ENCODE data around the gene PGC. TPM values are rescaled to one million over a fixed set of nuclear protein-coding genes. Genes with fewer than 3 reads are reported as not detected.

PGC gene
- polyA plus RNA-seq, 1 donor, result not detected

DNA sequence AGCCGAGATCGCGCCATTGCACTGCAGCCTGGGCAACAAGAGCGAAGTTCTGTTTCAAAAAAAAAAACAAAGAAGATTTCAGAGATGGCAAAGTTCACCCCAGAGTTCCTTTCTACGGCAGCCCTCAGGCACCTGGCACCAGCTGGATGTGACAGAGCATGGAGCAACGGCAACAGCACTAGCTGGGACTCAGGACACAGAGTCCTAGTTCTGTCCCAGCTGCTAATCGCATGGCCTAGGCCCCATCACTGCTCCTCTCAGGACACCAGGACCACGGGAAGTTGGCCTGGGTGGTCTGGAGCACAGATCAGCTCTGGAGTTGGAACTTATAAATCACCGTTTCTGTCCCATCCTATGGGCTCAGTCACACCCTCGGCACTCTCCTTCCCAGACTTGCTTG, 1.1 kb downstream of the PGC start:
- DNase-seq, result no peak

DNA sequence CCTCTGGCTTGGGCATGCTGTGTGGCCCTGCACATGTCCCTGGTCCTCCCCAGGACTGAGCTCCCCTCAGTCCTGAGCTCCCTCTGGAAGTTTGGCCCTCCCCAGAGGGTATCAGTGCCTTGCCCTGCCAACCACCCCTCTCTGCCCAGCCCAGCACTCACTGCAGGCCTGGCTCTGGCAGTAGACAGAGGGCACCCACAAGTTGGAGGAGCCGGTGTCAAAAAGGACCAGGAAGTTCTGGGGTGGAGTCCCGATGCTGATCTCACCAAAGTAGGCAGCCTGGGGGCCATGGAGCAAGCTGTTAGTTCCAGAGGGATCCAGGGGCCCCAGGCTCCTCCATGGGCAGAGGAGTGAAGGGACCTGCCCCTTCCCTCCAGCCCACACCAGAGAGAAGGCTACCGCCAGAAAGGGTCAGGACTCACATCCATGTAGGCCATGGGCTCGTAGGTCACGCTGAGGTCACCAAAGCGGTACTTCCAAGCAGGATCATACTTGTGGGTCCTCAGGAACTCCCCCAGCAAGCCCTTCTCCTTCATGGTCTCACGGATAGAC, 2.9 kb downstream of the PGC start:
- no peak for DNase-seq

DNA sequence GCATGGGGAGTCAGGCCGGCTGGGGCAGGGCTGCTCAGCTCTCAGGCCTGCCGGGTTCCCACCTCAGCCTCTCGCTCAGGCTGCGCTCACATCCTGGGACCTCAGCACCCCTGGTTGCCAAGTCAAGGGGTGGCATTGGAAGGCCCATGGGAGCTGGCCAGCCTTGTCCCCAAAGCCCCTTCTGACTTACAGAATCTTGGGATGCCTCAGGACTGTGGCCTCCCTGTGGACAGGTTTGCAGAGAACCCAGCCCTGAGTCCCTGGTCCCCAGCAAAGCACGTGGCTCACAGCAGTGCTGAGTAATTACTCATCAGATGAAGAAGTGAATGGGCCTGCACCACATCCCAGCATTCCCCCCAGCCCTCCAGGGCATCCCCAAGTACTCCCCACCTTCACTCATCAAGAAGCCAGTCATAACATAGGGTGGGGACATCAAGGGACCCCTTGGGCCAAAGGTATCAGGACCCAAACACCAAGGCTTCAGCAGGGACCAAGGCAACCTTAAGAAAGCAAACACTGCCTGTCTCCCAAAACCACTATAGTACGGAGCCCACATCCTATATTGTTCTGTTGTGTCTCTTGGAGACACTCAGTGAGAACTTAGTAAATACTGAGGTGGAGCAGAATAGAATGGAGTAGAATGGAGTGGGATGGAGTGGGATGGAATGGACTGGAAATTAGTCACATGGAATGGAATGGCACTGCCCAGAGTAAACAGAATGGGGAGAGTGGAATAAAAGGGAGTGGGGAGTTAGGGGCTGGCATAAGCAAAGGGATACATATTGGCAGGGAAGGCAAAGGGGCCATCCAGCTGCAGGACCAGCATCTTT, 3.6 kb downstream of the PGC start:
- DNase-seq, result no peak

DNA sequence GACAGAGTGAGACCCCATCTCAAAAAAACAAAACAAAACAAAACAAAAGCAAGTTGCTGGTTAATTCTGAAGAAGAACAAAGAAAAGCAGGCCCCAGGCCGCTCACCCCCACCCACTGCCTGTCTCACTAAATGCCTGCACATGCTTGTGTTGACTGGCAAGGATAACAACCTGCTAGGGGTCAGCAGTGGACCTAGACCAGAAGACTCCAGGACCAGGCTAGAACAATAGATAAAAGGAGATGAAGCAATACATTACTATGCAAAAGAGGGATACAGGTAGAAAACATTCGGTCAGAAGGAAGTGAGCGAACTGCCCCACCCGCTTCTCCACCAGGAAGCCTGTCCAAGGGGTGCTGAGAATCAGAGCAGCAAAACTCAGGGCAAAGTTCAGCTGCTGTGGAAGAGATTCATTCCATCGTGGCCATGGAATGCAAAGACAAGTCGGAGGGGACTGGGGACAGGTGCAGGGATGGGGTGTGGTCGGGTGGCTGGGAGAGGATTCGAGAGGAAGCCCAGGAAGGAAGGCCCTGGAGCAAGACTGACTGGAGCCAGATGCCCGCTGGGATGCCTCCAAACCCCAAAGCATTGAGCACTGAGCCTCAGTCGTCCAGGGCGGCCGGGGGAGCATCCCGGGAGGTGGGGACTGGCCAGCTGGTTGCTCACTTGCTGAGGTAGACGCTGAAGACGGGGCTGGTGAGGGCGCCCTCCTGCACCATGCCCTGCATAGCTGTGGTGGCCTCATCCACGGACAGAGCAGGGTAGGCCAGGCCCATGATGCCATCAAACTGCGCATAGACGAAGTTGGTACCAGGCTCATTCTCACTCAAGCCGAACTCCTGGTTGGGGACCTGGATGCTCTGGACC, 5.3 kb downstream of the PGC start:
- DNase-seq, result no peak

DNA sequence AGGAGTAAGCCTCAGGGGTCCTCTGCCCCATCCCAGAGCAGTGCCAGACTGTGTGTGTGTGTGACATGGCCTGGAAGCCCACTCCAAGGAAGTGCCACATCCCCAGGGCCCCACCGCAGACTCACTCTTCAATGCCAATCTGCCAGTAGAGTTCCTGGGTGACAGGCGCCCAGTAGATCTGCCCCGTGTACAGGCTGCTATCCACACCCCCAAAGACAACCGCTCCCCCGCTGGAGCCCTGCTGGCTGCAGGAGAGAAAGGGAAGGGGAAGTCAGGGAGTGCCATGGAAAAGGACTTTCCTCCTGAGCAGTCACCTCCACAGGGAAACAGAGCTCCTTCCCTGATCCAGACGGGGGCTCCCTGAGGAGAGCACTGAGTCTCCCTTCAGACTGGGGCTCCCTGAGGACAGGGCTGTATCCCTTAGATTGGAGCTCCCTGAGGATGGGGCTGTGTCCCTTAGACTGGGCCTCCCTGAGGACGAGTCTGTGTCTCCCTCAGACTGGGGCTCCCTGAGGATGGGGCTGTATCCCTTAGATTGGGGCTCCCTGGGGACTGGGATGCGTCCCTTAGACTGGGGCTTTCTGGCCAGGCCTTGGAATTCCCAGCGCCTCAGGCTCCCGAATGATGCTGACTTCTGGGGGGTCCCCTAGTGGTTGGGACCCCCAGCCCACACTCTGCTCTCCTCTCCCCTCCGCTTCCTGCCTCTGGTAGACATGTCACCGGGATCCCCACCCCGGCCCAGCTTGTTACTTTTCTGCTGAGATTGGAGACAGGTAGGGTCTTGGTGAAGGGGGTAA, 6.6 kb downstream of the PGC start:
- no peak for DNase-seq

DNA sequence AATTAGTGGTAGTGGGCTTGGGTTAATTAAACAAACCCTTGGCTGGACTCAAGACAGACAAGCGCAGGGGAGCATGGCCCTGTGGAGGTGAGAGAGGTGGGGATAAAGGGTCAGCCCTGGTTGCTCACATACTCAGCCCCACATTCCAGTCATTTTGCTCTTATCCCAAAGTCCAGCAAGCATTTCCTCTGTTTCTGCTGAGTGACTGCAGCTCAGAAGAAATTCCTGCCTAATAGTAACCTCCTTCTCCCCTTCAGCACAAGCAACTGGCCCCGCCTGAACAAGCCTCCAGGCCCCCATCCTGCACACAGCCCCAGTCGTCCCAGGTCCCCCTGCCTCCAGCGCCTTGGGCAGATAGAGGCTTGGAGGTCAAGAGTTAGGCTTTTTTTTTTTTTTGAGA, 8.2 kb downstream of the PGC start:
- DNase-seq, result no peak

DNA sequence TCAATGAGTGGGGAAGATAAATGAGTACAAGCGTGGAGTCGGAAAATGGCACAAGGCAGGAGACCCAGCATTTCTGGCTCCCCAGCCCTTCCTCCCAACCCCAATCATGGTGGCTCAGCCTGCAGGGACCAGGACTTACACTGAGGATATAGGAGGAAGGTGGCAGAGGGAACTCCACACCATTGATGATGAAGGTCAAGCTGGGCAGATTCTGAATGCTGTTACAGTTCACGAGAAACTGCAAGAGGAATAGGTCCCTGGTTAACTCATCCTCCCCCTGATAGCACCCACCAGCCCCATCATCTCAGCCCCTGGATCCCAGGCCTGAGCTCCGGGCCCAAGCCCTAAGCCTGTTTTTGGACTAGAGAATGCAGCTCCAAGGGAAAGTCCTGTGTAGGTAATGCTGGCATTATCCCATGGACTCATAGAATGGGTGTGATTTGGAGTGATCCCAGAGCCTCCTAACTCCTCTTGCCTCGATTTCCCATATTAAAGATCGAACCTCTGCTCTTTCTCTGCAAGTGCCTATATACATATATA, 9.5 kb downstream of the PGC start:
- DNase-seq, result no peak

DNA sequence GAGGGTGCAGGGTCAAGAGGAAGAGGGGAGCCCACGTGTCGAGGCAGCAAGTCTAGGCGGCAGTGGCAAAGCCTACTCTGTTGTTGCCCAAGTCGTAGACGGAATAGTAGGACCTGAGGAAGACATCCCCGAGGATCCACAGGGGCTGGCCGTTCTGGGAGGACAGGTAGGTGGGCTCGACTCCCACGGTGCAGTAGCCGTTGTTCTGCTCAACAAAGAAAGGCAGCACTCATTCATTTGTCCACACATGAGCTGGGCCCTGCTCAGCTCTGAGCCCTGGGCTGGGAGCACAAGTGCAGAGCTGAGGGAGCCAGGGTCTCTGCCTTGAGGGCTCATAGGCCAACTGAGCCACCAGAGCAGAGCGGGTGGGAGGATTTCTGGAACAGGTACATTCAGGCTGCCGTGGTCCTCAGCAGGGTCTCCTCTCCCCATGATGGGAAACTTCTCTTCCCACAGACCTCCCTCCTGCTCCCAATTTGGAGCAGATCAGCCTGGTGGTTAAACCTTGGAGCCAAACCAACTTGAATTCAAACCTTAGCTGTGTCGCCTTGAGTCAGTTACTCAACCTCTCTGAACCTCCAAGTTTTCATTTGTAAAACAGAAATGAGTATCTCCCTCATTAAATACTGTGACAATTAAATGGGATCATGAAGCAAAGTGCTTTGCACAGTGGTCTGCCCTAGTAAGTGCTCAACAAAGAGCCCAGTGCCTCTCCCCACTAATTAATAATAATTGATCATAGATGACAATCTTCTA, 10.2 kb downstream of the PGC start:
- no peak for DNase-seq

DNA sequence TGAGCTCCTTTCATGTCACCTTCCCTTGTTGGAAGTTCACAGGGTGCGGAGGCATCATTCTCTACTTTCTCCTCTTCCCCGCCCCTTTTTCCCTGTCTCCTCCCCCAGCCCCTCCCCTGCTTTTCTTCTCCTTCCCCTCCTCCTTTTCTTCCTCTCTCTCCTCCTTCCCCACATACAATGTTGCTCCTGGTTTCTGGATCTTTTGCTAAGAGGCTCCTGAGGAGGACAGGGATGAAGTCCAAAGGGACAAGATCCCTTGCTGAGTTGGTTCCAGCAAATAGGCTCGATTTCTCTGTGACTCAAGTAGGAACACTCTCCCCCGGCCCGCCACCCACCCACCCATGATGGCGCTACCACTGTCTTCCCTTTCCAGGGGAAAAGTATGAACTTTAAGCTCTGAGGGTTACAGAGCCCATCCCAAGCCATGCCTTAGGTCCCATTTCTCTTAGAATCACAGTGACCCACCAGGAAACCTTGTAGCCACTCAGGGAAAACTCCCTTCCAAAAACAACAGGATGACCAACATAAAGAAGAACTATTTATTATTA, 10.9 kb downstream of the PGC start:
- DNase-seq, result no peak

DNA sequence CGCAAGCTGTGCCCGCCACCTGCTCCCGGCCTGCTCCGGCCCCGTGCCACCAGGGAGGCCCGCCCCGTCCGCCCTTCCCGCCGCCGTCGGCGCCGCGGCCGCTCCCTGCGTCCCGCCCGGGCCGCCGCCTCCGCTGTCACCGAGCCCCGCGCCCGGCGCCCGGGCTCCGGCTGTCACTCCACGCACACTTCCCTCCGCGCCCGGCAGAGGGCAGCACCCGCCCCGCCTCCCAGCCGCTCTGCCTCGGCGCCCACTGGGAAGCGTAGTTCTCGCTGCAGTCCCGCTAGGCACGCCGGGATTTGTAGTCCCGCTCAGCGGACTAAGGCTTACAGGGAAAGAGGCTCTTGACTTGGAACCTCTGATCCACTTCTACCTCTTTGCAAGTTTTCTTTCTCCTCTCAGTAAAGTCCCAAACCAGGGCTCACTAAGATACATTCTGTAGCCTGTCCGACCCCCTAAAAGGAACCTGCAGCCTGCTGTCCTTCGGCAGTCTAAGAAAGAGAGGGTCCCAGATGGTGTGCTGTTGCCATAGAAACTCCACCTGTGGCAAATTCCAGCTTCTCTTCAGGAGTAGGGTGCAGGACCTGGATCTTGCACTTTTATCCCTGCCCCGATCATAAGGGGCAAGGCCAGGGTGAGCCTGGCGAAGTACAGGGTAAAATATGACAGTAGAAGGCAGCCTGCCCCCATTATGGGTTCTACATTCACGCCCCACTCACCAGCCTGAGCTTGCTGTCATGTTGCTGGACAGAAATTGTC, 11.6 kb downstream of the PGC start, which contains the start of gene TFEB:
TSS of gene TFEB (minus strand) at position 182 of the 759 bp plus-strand sequence. CDS start 44,395 bp downstream, outside the sequence.
- peak; percentile 90 for DNase-seq

DNA sequence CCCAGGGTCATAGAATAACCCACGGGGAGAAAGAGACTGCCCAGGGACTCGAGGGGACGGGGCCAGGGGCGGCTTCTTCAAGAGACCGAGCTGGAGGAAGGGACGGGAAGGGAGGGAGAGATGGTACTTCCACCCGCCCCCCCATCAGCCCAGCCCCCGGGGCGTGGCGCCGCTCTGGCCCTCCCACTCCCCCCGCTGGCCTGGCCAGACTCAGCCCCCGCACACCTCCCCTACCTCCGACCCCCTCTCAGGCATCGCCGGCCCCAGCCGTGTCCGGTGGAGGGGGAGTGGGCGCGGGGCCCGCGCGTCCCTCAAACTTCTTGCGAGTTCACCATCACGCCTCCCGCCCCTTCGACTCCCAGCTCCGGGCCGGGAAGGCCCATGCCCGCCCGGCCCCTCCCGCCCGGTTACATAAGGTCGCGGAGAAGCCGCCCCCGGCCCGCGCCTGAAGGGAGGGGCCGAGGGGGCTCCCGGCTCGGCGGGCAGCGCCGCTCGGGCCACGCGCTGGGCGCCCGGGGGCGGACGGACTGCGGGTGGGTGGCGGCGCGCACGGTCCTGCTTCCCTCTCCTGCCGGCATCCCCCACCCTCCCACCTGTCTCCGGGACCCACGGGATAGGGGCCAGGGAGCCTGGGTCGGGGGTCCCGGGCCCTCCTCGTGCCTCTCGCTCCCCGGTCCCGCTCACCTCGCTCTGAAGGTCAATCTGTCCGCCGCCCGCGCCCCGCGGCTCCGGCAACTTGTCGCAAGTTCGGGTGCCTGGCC, 12.4 kb downstream of the PGC start:
- DNase-seq, result peak; percentile 73

DNA sequence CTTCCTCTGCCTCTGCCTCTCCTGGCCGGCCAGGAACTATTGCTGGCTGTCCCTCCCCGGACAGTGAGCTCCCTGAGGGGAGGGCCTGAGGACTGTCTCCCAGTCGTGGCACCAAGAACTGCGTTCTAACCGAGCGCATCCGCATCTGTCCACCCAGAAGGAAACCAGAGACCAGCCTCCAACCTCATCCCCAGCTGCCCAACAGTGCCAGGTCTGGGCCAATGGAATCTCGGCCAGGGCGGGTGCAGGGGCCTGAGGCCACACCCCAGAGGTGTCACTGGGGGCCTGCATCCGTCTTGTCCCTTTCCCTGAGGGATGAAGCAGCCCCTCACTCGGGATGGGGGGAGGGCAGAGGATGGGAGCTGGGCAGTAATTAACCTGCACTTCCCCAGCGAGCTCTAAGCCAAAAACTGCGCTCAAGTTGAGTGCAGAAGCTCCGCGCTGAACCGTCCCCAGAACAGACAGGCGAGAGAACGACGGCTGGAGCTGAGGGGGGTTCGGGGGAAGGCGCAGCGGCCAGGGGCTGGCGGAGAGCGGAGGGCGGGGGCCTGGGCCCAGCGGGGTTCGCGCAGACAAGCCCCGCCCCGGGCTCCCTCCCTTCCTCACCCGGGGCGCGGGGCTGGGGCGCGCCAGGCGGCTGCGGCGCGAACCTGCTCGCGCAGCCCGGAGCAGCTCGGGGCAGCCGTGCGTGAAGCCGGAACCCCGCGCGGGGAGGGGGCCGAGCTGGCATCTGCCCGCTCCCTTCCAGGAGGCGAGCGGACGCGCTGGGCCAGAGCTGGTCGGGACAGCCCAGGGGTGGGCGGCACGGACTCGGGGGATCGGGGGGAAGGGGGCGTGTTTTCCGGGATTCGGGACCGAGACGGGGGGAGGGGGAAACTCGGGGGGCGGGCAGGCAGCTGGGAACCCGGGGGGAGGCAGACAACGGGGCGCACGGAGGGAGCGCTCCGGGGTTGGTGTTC, 13.2 kb downstream of the PGC start:
- DNase-seq, result peak; percentile 76

DNA sequence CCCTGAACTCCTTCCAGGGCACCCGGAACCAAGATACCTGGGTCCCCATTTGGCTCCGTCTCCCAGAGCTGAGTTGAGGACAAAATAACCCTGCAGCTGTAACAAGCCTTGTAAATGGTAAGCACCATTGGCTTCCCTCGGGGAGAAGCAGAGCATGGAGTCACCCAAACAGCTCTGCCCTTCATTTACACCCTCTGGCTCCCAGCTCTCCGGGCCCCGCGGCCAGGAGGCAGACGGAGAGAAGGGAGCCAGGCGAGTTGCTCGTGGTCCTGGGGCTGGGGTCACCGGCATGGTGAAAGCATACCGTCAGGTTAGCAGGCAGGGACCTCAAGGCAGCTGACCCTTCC, 13.9 kb downstream of the PGC start:
- DNase-seq, result no peak

DNA sequence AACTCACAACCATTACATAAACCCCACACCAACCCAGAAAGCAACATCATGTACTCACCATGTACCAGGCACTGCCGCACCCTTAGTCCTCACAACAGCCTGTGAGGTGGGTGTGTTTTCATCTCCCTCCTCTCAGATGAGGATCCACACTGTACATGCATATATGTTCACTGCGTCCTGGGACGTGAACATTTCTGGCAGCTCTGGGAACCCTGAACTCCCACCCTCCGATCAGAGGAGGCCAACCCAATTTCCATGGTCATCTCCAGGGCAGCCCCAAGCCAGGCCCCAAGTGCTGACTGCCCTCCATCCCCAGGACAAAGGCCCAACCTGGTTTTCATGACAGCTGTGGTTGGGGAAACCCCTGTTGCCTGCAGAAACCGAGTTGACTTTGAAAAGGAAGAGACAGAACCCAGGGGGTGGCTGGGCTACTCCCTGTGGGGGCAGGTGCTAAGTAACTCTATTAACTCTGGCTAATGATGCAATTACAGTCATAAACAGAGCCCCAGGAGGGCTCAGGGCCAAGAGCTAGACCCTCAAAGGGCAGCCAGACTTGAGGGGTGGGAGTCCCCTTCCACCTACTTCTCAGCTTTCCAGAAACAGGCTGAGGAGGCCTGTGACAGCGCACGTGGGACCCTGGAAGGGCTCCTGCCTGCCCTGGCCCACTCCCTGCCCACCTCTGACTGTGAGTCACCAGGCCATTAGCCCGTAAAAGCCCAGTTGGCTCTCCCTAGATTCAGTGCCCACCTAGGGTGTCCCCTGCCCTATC, 14.4 kb downstream of the PGC start:
- no peak for DNase-seq

DNA sequence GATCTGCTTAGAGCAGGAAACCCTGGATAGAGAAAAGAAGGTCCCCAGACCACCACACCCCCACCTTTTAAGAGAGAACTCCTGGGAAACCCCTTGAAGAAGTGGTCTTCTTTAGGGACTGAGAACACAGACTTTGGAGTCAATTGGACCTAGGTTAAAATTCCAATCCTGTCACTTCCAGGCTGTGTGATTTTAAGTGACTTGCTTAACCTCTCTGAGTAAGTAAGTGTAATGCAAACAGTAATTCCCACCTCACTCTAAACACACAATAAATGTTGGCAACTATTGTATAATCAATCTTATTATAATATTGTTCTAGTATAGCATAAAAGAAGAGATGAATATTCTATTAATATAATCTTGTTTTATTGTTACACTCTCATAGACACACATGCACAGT, 15.0 kb downstream of the PGC start:
- no peak for DNase-seq

DNA sequence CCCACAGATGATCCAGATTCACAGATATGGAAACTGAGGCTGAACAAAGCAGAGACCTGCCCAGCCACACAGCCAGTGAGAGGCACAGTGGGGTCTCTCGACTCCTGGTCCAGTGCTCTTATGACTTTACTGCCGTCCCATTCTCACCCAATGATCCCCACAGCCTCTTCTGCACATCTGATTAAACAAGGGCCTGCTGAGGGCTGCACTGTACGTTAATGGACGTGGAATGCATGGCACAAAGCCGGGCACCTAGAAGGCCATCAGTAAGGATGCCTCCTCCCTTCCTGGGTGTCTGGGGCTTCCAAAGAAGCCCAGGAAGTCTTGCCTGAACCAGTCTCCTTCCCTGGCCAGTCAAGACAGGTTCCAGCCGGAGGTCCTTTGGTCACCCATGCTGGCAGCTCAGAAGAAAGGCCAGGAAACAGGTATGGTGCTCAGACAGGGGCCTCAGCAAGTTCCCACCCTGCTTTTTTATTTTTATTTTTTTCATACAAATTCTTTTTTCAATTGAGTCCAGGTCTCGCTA, 15.6 kb downstream of the PGC start:
- no peak for DNase-seq
